PC-3 (cell line): ENCODE measurements around the gene PRDM5. TPM values are rescaled to one million over a fixed set of nuclear protein-coding genes. Genes with fewer than 3 reads are reported as not detected.

Experiments
- ATAC-seq: fragments of 200-7000 bp; cut with Tn5 transposase; 2 replicates; pipeline ENCODE4 v1.9.1; 2020; ENCODE audit warnings: mild to moderate bottlenecking, moderate library complexity
- BruUV-seq: library from RNA; stranded (reverse); fragments of 400-500 nt; replicated peaks from 2 replicates; lab custom pipeline; 2021; lab: Mats Ljungman, UMichigan
- CTCF ChIA-PET: fragments of 300-600 bp; sonication (Branson Sonifier 250); formaldehyde crosslinking; loops from one replicate; lab custom pipeline; 2022; ENCODE audit warnings: antibody characterized with exemption; lab: Charles Lee
- POLR2A ChIA-PET: fragments of 300-600 bp; sonication (Branson Sonifier 250); formaldehyde crosslinking; loops from one replicate; lab custom pipeline; 2022; ENCODE audit warnings: antibody characterized with exemption; ENCODE audit not compliant: unreplicated experiment; lab: Charles Lee
- DNase-seq: peaks from one replicate; pipeline ENCODE4 v3.0.0-alpha.2; 2015
- H2AFZ ChIP-seq: fragments of 300-600 bp; sonication (generic); 2 replicates; pipeline ENCODE4 v1.6.0; 2016; ENCODE audit warnings: antibody characterized with exemption, low read length
- H3F3A ChIP-seq: fragments of 300-600 bp; sonication (generic); one replicate; pipeline ENCODE4 v1.6.0; 2017; ENCODE audit warnings: antibody characterized with exemption, low read length, control low read depth, mild to moderate bottlenecking; ENCODE audit not compliant: unreplicated experiment
- H3K27ac ChIP-seq: fragments of 300-600 bp; sonication (generic); 2 replicates; pipeline ENCODE4 v1.5.1; 2016; ENCODE audit warnings: mild to moderate bottlenecking, low read length
- H3K27me3 ChIP-seq: fragments of 300-600 bp; sonication (generic); 2 replicates; pipeline ENCODE4 v1.6.1; 2016; ENCODE audit warnings: low read length, mixed read lengths
- H3K36me3 ChIP-seq: fragments of 300-600 bp; sonication (generic); 2 replicates; pipeline ENCODE4 v1.6.1; 2016; ENCODE audit warnings: low read depth, mixed run types, low read length, mixed read lengths
- H3K4me1 ChIP-seq: fragments of 300-600 bp; sonication (generic); 2 replicates; pipeline ENCODE4 v1.5.1; 2016; ENCODE audit warnings: low read length; ENCODE audit not compliant: insufficient read depth
- H3K4me2 ChIP-seq: fragments of 300-600 bp; sonication (generic); 2 replicates; pipeline ENCODE4 v1.6.0; 2016; ENCODE audit warnings: low read length
- H3K4me3 ChIP-seq: fragments of 300-600 bp; sonication (generic); 2 replicates; pipeline ENCODE4 v1.5.1; 2016; ENCODE audit warnings: mild to moderate bottlenecking, low read length, mixed read lengths
- H3K79me2 ChIP-seq: fragments of 300-600 bp; sonication (generic); 2 replicates; pipeline ENCODE4 v1.6.1; 2017; ENCODE audit warnings: low read length, mixed read lengths
- H3K9ac ChIP-seq: fragments of 300-600 bp; sonication (generic); 2 replicates; pipeline ENCODE4 v1.6.0; 2016; ENCODE audit warnings: mild to moderate bottlenecking, low read length
- H3K9me2 ChIP-seq: fragments of 300-600 bp; sonication (generic); replicated peaks from 2 replicates; pipeline ENCODE4 v1.6.1; 2016; ENCODE audit warnings: mixed run types, low read length, mixed read lengths
- H3K9me3 ChIP-seq: fragments of 300-600 bp; sonication (generic); 2 replicates; pipeline ENCODE4 v1.6.1; 2016; ENCODE audit warnings: low read length, mixed read lengths
- H4K20me1 ChIP-seq: fragments of 300-600 bp; sonication (generic); 2 replicates; pipeline ENCODE4 v1.6.1; 2016; ENCODE audit warnings: low read length, mixed read lengths
- EZH2 ChIP-seq: fragments of 300-600 bp; sonication (generic); IDR thresholded peaks from one replicate; pipeline ENCODE4 v1.6.1; 2017; ENCODE audit warnings: antibody characterized with exemption, mild to moderate bottlenecking, low read length; ENCODE audit not compliant: unreplicated experiment
- EZH2phosphoT487 ChIP-seq: fragments of 300-600 bp; sonication (generic); IDR thresholded peaks from 2 replicates; pipeline ENCODE4 v1.6.1; 2018; ENCODE audit warnings: mild to moderate bottlenecking, antibody characterized with exemption, low read length, borderline replicate concordance
- intact Hi-C: fragments of 100-400 bp; cut with micrococcal nuclease; formaldehyde crosslinking; loops from 2 replicates; pipeline ENCODE4 v1.9.0; 2023
- total RNA-seq: library from RNA; depleted of rRNA; stranded (reverse); fragments of >200 nt; gene quantifications from 2 replicates; pipeline ENCODE4 v1.2.3, GENCODE V29; 2014
- TF ChIP-seq, protein P1 (sequence below): fragments of 300-600 bp; sonication (generic); conservative IDR thresholded peaks from 2 replicates; pipeline ENCODE4 v1.5.1; 2017; ENCODE audit warnings: antibody characterized with exemption, low read depth, mild to moderate bottlenecking, low read length

PRDM5 gene
- total RNA-seq, 1 experiment from 2014 or later: 2.4 TPM

GRCh38 chr4:120902925-120903324 lies 19.6 kb downstream of the PRDM5 start:
- Histone ChIP-seq H3K27ac (no peak overlapping the region), H3K9me2 (no peaks in the 10 kb centered on the region), H3K4me3 (no peak overlapping the region), H3K4me2 (no peak overlapping the region), H3K4me1 (no peaks in the 10 kb centered on the region), H3K27me3 (no peaks in the 10 kb centered on the region), H4K20me1 (no peaks in the 10 kb centered on the region), H3K9me3 (no peaks in the 10 kb centered on the region), H3K79me2 (no peaks in the 10 kb centered on the region), H2AFZ (no peak overlapping the region), H3F3A (no peaks in the 10 kb centered on the region), H3K36me3 (no peaks in the 10 kb centered on the region), H3K9ac (no peak overlapping the region)
- BruUV-seq: no TSS peak
- POLR2A ChIA-PET: no interaction called here
- ATAC-seq: no peak
- CTCF ChIA-PET: no interaction called here
- DNase-seq: no peak
- intact Hi-C loops: no loop called here
- TF ChIP-seq EZH2: no peak
- no peak for TF ChIP-seq EZH2phosphoT487
- TF ChIP-seq, protein P1, sequence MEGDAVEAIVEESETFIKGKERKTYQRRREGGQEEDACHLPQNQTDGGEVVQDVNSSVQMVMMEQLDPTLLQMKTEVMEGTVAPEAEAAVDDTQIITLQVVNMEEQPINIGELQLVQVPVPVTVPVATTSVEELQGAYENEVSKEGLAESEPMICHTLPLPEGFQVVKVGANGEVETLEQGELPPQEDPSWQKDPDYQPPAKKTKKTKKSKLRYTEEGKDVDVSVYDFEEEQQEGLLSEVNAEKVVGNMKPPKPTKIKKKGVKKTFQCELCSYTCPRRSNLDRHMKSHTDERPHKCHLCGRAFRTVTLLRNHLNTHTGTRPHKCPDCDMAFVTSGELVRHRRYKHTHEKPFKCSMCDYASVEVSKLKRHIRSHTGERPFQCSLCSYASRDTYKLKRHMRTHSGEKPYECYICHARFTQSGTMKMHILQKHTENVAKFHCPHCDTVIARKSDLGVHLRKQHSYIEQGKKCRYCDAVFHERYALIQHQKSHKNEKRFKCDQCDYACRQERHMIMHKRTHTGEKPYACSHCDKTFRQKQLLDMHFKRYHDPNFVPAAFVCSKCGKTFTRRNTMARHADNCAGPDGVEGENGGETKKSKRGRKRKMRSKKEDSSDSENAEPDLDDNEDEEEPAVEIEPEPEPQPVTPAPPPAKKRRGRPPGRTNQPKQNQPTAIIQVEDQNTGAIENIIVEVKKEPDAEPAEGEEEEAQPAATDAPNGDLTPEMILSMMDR: no peak

- Histone ChIP-seq H3F3A (no peaks in the 10 kb centered on the region), H3K79me2 (no peaks in the 10 kb centered on the region), H4K20me1 (no peaks in the 10 kb centered on the region), H3K4me3 (no peak overlapping the region), H2AFZ (no peak overlapping the region), H3K36me3 (no peaks in the 10 kb centered on the region), H3K9ac (no peak overlapping the region), H3K4me2 (no peak overlapping the region), H3K9me2 (no peaks in the 10 kb centered on the region), H3K4me1 (no peaks in the 10 kb centered on the region), H3K27ac (no peak overlapping the region), H3K9me3 (no peaks in the 10 kb centered on the region), H3K27me3 (no peaks in the 10 kb centered on the region)
- TF ChIP-seq, protein P1: no peak
- TF ChIP-seq EZH2phosphoT487: no peak
- TF ChIP-seq EZH2: no peak
- intact Hi-C loops: no loop called here
- BruUV-seq: no TSS peak
- POLR2A ChIA-PET: no interaction called here
- CTCF ChIA-PET: no interaction called here
- no peak for ATAC-seq
- no peak for DNase-seq
Measured at GRCh38 chr4:120901731-120902130, 20.8 kb downstream of the PRDM5 start.

DNA sequence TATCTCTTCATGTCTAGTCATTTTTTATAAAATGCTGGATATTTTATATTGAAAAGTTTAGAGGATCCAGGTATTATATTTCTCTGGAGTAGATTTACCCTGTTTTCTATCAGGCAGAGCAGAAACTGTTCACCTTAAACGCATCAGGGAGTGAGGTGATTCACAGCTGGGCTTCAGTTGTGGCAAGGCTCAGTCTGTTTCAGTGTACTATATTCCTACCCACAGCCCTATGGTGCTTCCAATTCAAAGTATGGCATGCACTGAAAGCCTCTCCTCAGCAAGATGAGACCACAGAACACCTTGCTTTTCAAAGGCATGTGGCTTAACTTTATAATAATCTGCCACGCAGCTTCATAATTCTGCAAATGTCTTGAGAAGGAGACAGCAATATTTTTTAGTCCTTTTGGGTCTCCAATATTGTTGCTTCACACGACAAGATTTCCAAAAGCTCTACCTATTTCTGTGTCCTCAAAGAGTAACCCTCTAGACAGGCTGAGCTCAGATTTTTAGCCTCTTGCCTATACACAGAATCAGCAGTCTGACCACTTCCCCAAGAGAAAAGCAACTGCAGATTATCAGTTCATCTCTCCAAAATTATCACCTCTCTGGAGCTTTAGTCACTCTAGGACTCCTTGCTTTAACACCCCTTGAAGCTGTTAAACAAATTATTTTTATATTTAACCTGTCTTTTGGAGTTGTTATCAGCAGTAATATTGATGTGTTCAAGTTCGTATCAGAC lies 24.4 kb downstream of the PRDM5 start:
- Histone ChIP-seq H3K79me2 (no peaks in the 10 kb centered on the region), H3K9me3 (no peaks in the 10 kb centered on the region), H3K9ac (no peak overlapping the region), H3K27me3 (no peaks in the 10 kb centered on the region), H3K4me2 (no peak overlapping the region), H3K9me2 (no peaks in the 10 kb centered on the region), H3K27ac (no peak overlapping the region), H3K4me1 (no peaks in the 10 kb centered on the region), H2AFZ (no peak overlapping the region), H3K4me3 (no peak overlapping the region), H4K20me1 (no peaks in the 10 kb centered on the region), H3K36me3 (no peaks in the 10 kb centered on the region), H3F3A (no peaks in the 10 kb centered on the region)
- CTCF ChIA-PET: no interaction called here
- no TSS peak for BruUV-seq
- no peak for DNase-seq
- no peak for TF ChIP-seq EZH2
- TF ChIP-seq, protein P1: no peak
- no peak for TF ChIP-seq EZH2phosphoT487
- POLR2A ChIA-PET: no interaction called here
- intact Hi-C loops: no loop called here
- ATAC-seq: no peak
